ENCODE results near the gene ATP2C2.

- TF ChIP-seq CTCF (IDR thresholded peaks at IDR 0.05) (no peak), EZH2 (IDR thresholded peaks at IDR 0.05; ENCODE audit: borderline replicate concordance, insufficient read depth, low read depth, low read length, poor library complexity, severe bottlenecking) (no peak)
Observed at GRCh38 chr16:84505249-84506187, 137.2 kb downstream of the ATP2C2 start.

Data from B cell (primary cell).